Activated CD4-positive, alpha-beta T cell treated with anti-CD3 and anti-CD28 coated beads, Interleukin-10, Interleukin-2, amounts not matched to agents 100 ng/mL and 50 ng/mL, durations not matched to agents 16 hours and 8 hours (primary cell): ENCODE data around the gene TRIM27.
"Not testable (repeated sequence)": the region's sequence is repeated elsewhere in the genome, so short reads cannot be mapped to it uniquely, and the experiment has no call there.

ENCODE experiments used
- DNase-seq: peaks from one replicate; pipeline ENCODE4 v3.0.0-alpha.2; 2020

TRIM27 gene

GRCh38 chr6:28941684-28942448 is 18.1 kb upstream of the TRIM27 start:
- no peak for DNase-seq

- peak; percentile 90 for DNase-seq
Observed at GRCh38 chr6:28940858-28941683, 17.3 kb upstream of the TRIM27 start.

GRCh38 chr6:28940294-28940857 is 16.6 kb upstream of the TRIM27 start:
- peak; percentile 67 for DNase-seq

GRCh38 chr6:28933069-28933468 is 9.3 kb upstream of the TRIM27 start:
- no peak for DNase-seq

GRCh38 chr6:28929887-28930620 is 6.3 kb upstream of the TRIM27 start:
- DNase-seq, result no peak

GRCh38 chr6:28929339-28929738 is 5.6 kb upstream of the TRIM27 start:
- not testable (repeated sequence) for DNase-seq

- no peak for DNase-seq
Observed at GRCh38 chr6:28927846-28928245, 4.1 kb upstream of the TRIM27 start.

GRCh38 chr6:28922821-28923317 is 916 bp downstream of the TRIM27 start:
- peak; percentile 70 for DNase-seq

GRCh38 chr6:28922004-28922820 is 1.6 kb downstream of the TRIM27 start:
- DNase-seq, result peak; percentile 69

GRCh38 chr6:28920281-28920680 is 3.5 kb downstream of the TRIM27 start:
- no peak for DNase-seq

GRCh38 chr6:28914941-28915340 is 8.8 kb downstream of the TRIM27 start:
- no peak for DNase-seq

GRCh38 chr6:28910901-28911690 is 12.7 kb downstream of the TRIM27 start:
- no peak for DNase-seq

- DNase-seq, result no peak
Observed at GRCh38 chr6:28907394-28907793, 16.4 kb downstream of the TRIM27 start.

GRCh38 chr6:28906669-28907068 is 17.1 kb downstream of the TRIM27 start:
- DNase-seq, result no peak

GRCh38 chr6:28903686-28904085 is 20.1 kb downstream of the TRIM27 start:
- no peak for DNase-seq

- no peak for DNase-seq
Observed at GRCh38 chr6:28901831-28902230, 22.0 kb downstream of the TRIM27 start.

GRCh38 chr6:28900577-28901256 is 23.1 kb downstream of the TRIM27 start:
- DNase-seq, result no peak

- DNase-seq, result no peak
Observed at GRCh38 chr6:28898710-28898965, 25.1 kb downstream of the TRIM27 start.

GRCh38 chr6:28897369-28897745 is 26.4 kb downstream of the TRIM27 start:
- DNase-seq, result no peak

GRCh38 chr6:28896505-28897368 is 27.0 kb downstream of the TRIM27 start:
- DNase-seq, result peak; percentile 61
